ENCODE measurements around the gene STAM. TPM values are rescaled to one million over a fixed set of nuclear protein-coding genes. Genes with fewer than 3 reads are reported as not detected.

STAM gene
- total RNA-seq, 1 donor from 2014 or later = 43.4 TPM

GRCh38 chr10:17633353-17633752, 10.6 kb upstream of the STAM start:
- no peaks in the 10 kb centered on the region for H3K36me3 ChIP-seq (ENCODE audit: insufficient read depth, low read length)
- no peaks in the 10 kb centered on the region for H3K9me3 Mint-ChIP-seq (ENCODE audit: unreplicated experiment)
- H3K4me3 Mint-ChIP-seq (ENCODE audit: unreplicated experiment) = no peak overlapping the region
- no peak overlapping the region for H3K9ac ChIP-seq (ENCODE audit: low read length)
- H3K4me2 ChIP-seq (ENCODE audit: low read length) = no peak overlapping the region
- no peak overlapping the region for H3K4me3 ChIP-seq (ENCODE audit: insufficient read depth, low read depth, low read length)
- no peak overlapping the region for H3K27ac Mint-ChIP-seq (ENCODE audit: unreplicated experiment)
- TF ChIP-seq CTCF (IDR thresholded peaks at IDR 0.05; ENCODE audit: insufficient read depth, low read depth, low read length) (no peak), EZH2 (IDR thresholded peaks at IDR 0.05; ENCODE audit: insufficient read depth, low read length) (no peak)
- H4K20me1 ChIP-seq (ENCODE audit: insufficient read depth, low read length) = no peaks in the 10 kb centered on the region
- H3K4me1 Mint-ChIP-seq (ENCODE audit: low read depth, unreplicated experiment) = no peaks in the 10 kb centered on the region
- no peaks in the 10 kb centered on the region for H3K9me3 ChIP-seq (ENCODE audit: insufficient read depth, low read depth, low read length)
- H3K79me2 ChIP-seq (ENCODE audit: insufficient read depth, low read length) = no peaks in the 10 kb centered on the region
- FAIRE-seq (no peak), DNase-seq (ENCODE audit: low read depth) (no peak)
- no peaks in the 10 kb centered on the region for H3K27me3 Mint-ChIP-seq (ENCODE audit: low read depth, unreplicated experiment)
- H3K27ac ChIP-seq (ENCODE audit: low read depth, low read length) = no peak overlapping the region
- H3K27me3 ChIP-seq (ENCODE audit: insufficient read depth, low read length) = no peaks in the 10 kb centered on the region
- no peaks in the 10 kb centered on the region for H3K4me1 ChIP-seq (ENCODE audit: insufficient read depth, low read length)
- H3K36me3 Mint-ChIP-seq (ENCODE audit: low read depth, unreplicated experiment) = no peaks in the 10 kb centered on the region
- no peak overlapping the region for H2AFZ ChIP-seq (ENCODE audit: low read depth, low read length)

GRCh38 chr10:17637869-17638268, 6.1 kb upstream of the STAM start:
- no peak overlapping the region for H3K4me3 Mint-ChIP-seq (ENCODE audit: unreplicated experiment)
- H3K36me3 Mint-ChIP-seq (ENCODE audit: low read depth, unreplicated experiment) = no peaks in the 10 kb centered on the region
- no peaks in the 10 kb centered on the region for H3K27me3 ChIP-seq (ENCODE audit: insufficient read depth, low read length)
- H3K27ac ChIP-seq (ENCODE audit: low read depth, low read length) = no peak overlapping the region
- H3K4me1 Mint-ChIP-seq (ENCODE audit: low read depth, unreplicated experiment) = no peaks in the 10 kb centered on the region
- H3K27ac Mint-ChIP-seq (ENCODE audit: unreplicated experiment) = no peak overlapping the region
- no peaks in the 10 kb centered on the region for H3K9me3 ChIP-seq (ENCODE audit: insufficient read depth, low read depth, low read length)
- H3K36me3 ChIP-seq (ENCODE audit: insufficient read depth, low read length) = no peaks in the 10 kb centered on the region
- H3K79me2 ChIP-seq (ENCODE audit: insufficient read depth, low read length) = peaks cover 13% of the 10 kb centered on the region
- H2AFZ ChIP-seq (ENCODE audit: low read depth, low read length) = no peak overlapping the region
- TF ChIP-seq CTCF (IDR thresholded peaks at IDR 0.05; ENCODE audit: insufficient read depth, low read depth, low read length) (no peak), EZH2 (IDR thresholded peaks at IDR 0.05; ENCODE audit: insufficient read depth, low read length) (no peak)
- FAIRE-seq (no peak), DNase-seq (ENCODE audit: low read depth) (no peak)
- no peak overlapping the region for H3K9ac ChIP-seq (ENCODE audit: low read length)
- H3K4me3 ChIP-seq (ENCODE audit: insufficient read depth, low read depth, low read length) = no peak overlapping the region
- no peaks in the 10 kb centered on the region for H4K20me1 ChIP-seq (ENCODE audit: insufficient read depth, low read length)
- no peak overlapping the region for H3K4me2 ChIP-seq (ENCODE audit: low read length)
- H3K27me3 Mint-ChIP-seq (ENCODE audit: low read depth, unreplicated experiment) = no peaks in the 10 kb centered on the region
- no peaks in the 10 kb centered on the region for H3K4me1 ChIP-seq (ENCODE audit: insufficient read depth, low read length)
- H3K9me3 Mint-ChIP-seq (ENCODE audit: unreplicated experiment) = no peaks in the 10 kb centered on the region

GRCh38 chr10:17640331-17640816, 3.6 kb upstream of the STAM start:
- Mint-ChIP-seq H3K27me3 (ENCODE audit: low read depth, unreplicated experiment) (no peaks in the 10 kb centered on the region), H3K36me3 (ENCODE audit: low read depth, unreplicated experiment) (no peaks in the 10 kb centered on the region), H3K4me1 (ENCODE audit: low read depth, unreplicated experiment) (peaks cover 1% of the 10 kb centered on the region), H3K9me3 (ENCODE audit: unreplicated experiment) (no peaks in the 10 kb centered on the region), H3K27ac (ENCODE audit: unreplicated experiment) (no peak overlapping the region), H3K4me3 (ENCODE audit: unreplicated experiment) (no peak overlapping the region)
- no peak for TF ChIP-seq CTCF (IDR thresholded peaks at IDR 0.05; ENCODE audit: insufficient read depth, low read depth, low read length)
- no peak for TF ChIP-seq EZH2 (IDR thresholded peaks at IDR 0.05; ENCODE audit: insufficient read depth, low read length)
- Histone ChIP-seq H3K36me3 (ENCODE audit: insufficient read depth, low read length) (no peaks in the 10 kb centered on the region), H3K79me2 (ENCODE audit: insufficient read depth, low read length) (peaks cover 33% of the 10 kb centered on the region), H3K9ac (ENCODE audit: low read length) (no peak overlapping the region), H3K4me2 (ENCODE audit: low read length) (no peak overlapping the region), H3K4me3 (ENCODE audit: insufficient read depth, low read depth, low read length) (no peak overlapping the region), H2AFZ (ENCODE audit: low read depth, low read length) (no peak overlapping the region), H3K27ac (ENCODE audit: low read depth, low read length) (no peak overlapping the region), H4K20me1 (ENCODE audit: insufficient read depth, low read length) (peaks cover 8% of the 10 kb centered on the region), H3K27me3 (ENCODE audit: insufficient read depth, low read length) (no peaks in the 10 kb centered on the region), H3K9me3 (ENCODE audit: insufficient read depth, low read depth, low read length) (no peaks in the 10 kb centered on the region), H3K4me1 (ENCODE audit: insufficient read depth, low read length) (peaks cover 1% of the 10 kb centered on the region)
- FAIRE-seq (no peak), DNase-seq (ENCODE audit: low read depth) (no peak)
